ENCODE data around the gene SEMA3D. TPM values are rescaled to one million over a fixed set of nuclear protein-coding genes. Genes with fewer than 3 reads are reported as not detected.

Gene SEMA3D
- total RNA-seq, 2 donors from 2014 or later, result 10.7 to 16.5 TPM

- no peak for DNase-seq (ENCODE audit: low spot score)
- 84% methylated on average over 3 of the region's 3 CpGs for WGBS
- H3K27ac ChIP-seq, result no peak overlapping the region
- no peaks in the 10 kb centered on the region for H3K27me3 ChIP-seq (replicated peaks; ENCODE audit: insufficient read depth)
- TF ChIP-seq POLR2A (IDR thresholded peaks at IDR 0.05), result no peak
- TF ChIP-seq POLR2AphosphoS5 (IDR thresholded peaks at IDR 0.05), result no peak
- no peak for TF ChIP-seq CTCF (IDR thresholded peaks at IDR 0.05)
- no peaks in the 10 kb centered on the region for H3K4me1 ChIP-seq (replicated peaks)
- H3K36me3 ChIP-seq, result no peaks in the 10 kb centered on the region
- intact Hi-C loops (cut with DNase I), result no loop called here
- H3K4me3 ChIP-seq, result no peak overlapping the region
- no peaks in the 10 kb centered on the region for H3K9me3 ChIP-seq
Measured at GRCh38 chr7:85078181-85078580, 108.7 kb downstream of the SEMA3D start.

GRCh38 chr7:85075864-85076263, 111.0 kb downstream of the SEMA3D start:
- H3K27ac ChIP-seq, result no peak overlapping the region
- H3K36me3 ChIP-seq, result no peaks in the 10 kb centered on the region
- H3K4me3 ChIP-seq, result no peak overlapping the region
- H3K27me3 ChIP-seq (replicated peaks; ENCODE audit: insufficient read depth), result no peaks in the 10 kb centered on the region
- WGBS, result 85% methylated on average over 2 of the region's 2 CpGs
- no peak for DNase-seq (ENCODE audit: low spot score)
- TF ChIP-seq CTCF (IDR thresholded peaks at IDR 0.05) (no peak), POLR2AphosphoS5 (IDR thresholded peaks at IDR 0.05) (no peak), POLR2A (IDR thresholded peaks at IDR 0.05) (no peak)
- no peaks in the 10 kb centered on the region for H3K4me1 ChIP-seq (replicated peaks)
- H3K9me3 ChIP-seq, result no peaks in the 10 kb centered on the region
- intact Hi-C loops (cut with DNase I), result no loop called here

- H3K9me3 ChIP-seq, result no peaks in the 10 kb centered on the region
- H3K27me3 ChIP-seq (replicated peaks; ENCODE audit: insufficient read depth), result no peaks in the 10 kb centered on the region
- TF ChIP-seq POLR2A (IDR thresholded peaks at IDR 0.05) (no peak), CTCF (IDR thresholded peaks at IDR 0.05) (no peak), POLR2AphosphoS5 (IDR thresholded peaks at IDR 0.05) (no peak)
- WGBS, result 93% methylated on average over 2 of the region's 2 CpGs
- no peaks in the 10 kb centered on the region for H3K4me1 ChIP-seq (replicated peaks)
- intact Hi-C loops (cut with DNase I), result no loop called here
- H3K36me3 ChIP-seq, result no peaks in the 10 kb centered on the region
- no peak overlapping the region for H3K27ac ChIP-seq
- no peak for DNase-seq (ENCODE audit: low spot score)
- H3K4me3 ChIP-seq, result no peak overlapping the region
Measured at GRCh38 chr7:85074992-85075391, 111.9 kb downstream of the SEMA3D start.

GRCh38 chr7:85074016-85074415, 112.8 kb downstream of the SEMA3D start:
- H3K36me3 ChIP-seq, result no peaks in the 10 kb centered on the region
- H3K4me3 ChIP-seq, result no peak overlapping the region
- H3K27me3 ChIP-seq (replicated peaks; ENCODE audit: insufficient read depth), result no peaks in the 10 kb centered on the region
- 25% methylated on average over 1 of the region's 1 CpG for WGBS
- no peaks in the 10 kb centered on the region for H3K4me1 ChIP-seq (replicated peaks)
- H3K27ac ChIP-seq, result no peak overlapping the region
- DNase-seq (ENCODE audit: low spot score), result no peak
- no peak for TF ChIP-seq CTCF (IDR thresholded peaks at IDR 0.05)
- no peaks in the 10 kb centered on the region for H3K9me3 ChIP-seq
- intact Hi-C loops (cut with DNase I), result no loop called here

- intact Hi-C loops (cut with DNase I), result no loop called here
- DNase-seq (ENCODE audit: low spot score), result no peak
- Histone ChIP-seq H3K27me3 (replicated peaks; ENCODE audit: insufficient read depth) (no peaks in the 10 kb centered on the region), H3K4me1 (replicated peaks) (no peaks in the 10 kb centered on the region), H3K4me3 (no peak overlapping the region), H3K27ac (no peak overlapping the region), H3K9me3 (no peaks in the 10 kb centered on the region), H3K36me3 (no peaks in the 10 kb centered on the region)
- no peak for TF ChIP-seq CTCF (IDR thresholded peaks at IDR 0.05)
- TF ChIP-seq POLR2A (IDR thresholded peaks at IDR 0.05), result no peak
- no peak for TF ChIP-seq POLR2AphosphoS5 (IDR thresholded peaks at IDR 0.05)
- WGBS, result 97% methylated on average over 5 of the region's 5 CpGs
Measured at GRCh38 chr7:85070967-85071628, 115.8 kb downstream of the SEMA3D start.

Measured in prostate gland (tissue), 2 donors.